Amniotic stem cell (primary cell): ENCODE results near the gene HSPA8.
"Not testable (repeated sequence)": the region's sequence is repeated elsewhere in the genome, so short reads cannot be mapped to it uniquely, and the experiment has no call there.

Experiments
- DNase-seq: peaks from one replicate; lab custom pipeline; 2025; lab: John Stamatoyannopoulos, UW

The HSPA8 gene

DNA sequence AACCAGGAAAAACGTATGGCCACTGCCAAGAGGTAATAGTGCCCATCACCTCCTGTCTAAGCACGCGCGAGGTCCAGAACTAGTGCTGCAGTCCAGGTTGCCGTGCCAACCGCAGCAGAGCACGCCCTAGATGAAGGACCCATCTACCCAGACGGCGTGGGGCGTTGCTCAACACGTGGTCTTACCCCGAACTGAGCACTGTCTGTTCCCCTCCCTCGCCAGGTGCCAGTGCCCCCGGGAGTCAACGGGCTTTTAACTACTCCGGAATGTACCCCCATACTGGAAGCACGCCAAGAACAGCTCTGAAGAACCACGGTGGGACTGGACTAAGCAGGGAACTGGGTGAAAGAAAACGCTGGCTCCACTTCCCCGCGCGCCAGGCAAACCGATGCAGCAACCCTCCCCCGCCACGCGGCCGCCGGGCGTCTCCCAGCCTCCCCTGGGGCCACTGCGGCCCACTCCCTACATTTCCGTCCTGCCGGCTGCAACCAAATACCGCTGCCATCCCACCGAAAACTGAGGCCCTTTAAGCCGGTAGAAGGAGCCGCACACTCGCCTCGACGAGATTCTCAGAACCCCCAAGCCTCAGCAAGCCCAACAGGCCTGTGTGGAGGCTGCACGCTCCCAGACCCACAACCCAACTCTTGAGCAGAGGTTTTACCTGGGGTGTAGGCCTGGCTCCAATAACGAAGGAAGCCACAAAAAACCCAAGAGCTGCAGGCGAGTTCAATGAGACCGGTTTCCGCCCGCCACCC is at the start of gene HSPA8:
TSS of gene HSPA8 (minus strand) at position 734 of the 755 bp plus-strand sequence. CDS start 812 bp downstream, outside the sequence.
- DNase-seq, result peak; percentile 53

DNA sequence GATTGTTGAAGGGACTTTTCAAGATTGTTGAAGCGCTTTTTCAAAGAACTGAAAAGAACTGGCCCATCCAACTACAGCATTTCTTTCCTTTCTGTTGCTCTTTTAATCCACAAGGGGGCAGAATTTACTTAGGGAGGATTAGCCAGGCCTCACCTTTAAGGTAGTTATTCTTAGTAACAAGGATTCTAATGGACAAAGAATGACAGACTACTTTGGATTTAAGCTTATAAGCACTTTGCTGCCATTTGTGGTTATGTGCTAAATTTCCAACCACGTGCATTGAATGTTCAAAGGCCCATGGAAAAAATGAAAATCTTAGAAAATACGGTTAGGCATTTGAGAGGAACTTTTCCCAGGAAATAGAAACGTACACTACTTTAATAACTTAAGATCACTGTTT is 49.5 kb upstream of the HSPA8 start:
- DNase-seq, result no peak

DNA sequence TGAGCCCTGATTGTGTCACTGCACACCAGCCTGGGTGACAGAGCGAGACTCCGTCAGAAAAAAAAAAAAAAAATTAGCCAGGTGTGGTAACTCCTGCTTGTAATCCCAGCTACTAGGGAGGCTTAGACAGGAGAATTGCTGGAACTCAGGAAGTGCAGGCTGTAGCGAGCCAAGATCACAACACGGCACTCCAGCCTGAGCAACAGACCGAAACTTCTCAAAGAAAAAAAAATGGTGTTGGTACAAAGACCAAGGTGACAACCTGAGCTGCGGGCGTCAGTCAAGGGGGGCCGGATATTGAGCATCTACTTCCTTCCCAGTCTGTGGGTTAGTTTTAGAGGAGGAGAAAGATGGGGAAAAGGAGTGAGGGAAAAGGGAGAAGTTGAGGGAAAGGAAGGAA is 48.5 kb upstream of the HSPA8 start:
- no peak for DNase-seq

DNA sequence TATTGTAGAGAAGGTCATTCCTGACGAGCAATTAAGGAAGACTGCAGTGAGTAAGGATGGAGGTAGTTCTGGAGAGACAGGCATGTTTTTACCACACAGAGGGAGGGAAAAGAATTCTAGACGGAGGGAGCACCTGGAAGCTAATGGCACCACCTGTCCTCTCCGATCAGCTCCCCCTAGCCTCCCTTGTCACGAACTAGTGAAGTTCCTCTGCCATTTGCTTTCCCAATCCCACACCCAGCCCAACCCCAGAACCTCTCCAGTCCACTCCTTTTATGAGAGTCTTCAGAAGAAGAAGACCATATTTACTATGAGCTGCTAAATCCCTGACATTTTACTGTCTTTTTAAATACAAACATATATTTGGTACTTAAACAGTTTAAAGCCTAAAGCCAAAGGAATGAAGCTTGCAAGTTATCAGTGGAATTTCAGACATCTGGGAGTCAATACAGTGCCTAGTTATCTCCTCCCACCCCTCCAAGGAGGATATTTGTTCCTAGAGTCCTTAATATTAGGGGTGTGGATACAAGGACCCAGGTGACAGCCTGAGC is 46.1 kb upstream of the HSPA8 start:
- no peak for DNase-seq

DNA sequence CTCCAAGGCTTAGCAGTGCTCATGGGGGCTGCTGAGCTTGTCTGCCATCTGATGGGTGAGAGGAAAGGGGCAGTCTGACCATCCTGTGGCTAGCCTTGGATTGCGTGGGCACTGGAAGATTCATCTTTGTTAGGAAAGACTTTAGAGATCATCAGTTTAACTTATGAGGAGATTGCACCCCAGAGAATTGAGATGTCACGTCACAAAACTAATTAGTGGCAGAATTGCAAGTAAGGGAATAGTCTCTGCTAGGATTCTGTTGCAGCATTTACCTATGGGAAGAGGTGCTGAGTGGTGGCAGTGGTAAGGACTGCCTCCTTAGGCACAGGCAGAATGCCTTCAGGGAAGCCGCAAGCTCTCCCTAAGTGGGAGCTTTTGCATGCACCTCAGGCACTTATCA is 42.8 kb upstream of the HSPA8 start:
- no peak for DNase-seq

DNA sequence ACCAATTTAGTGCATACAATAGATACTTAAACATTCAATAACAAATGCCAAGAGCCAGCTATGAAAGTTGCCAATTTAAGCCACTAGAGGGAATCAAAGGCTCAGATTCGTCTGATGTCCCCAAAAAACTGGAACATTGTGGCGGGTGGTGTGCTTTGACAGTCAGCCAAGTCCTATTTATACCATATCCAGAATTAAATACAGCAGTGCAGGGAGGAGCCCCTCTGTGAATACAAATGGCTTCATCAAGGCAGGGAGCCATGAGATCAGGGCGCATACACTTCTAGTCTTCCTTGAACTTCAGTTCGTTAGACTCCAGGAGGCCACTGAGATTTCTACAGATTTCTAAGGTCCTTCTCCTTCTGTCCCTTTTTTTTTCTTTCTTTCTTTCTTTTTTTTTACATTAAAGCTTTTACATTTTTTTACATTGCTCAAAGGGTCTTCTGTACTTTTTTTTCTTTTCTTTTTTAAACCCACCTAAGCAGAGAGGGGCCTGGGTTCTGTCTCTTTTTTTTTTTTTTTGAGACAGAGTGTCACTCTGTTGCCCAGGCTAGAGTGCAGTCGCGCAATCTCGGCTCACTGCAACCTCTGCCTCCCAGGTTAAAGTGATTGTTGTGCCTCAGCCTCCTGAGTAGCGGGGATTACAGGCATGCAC is 41.5 kb upstream of the HSPA8 start:
- DNase-seq, result peak; percentile 58

DNA sequence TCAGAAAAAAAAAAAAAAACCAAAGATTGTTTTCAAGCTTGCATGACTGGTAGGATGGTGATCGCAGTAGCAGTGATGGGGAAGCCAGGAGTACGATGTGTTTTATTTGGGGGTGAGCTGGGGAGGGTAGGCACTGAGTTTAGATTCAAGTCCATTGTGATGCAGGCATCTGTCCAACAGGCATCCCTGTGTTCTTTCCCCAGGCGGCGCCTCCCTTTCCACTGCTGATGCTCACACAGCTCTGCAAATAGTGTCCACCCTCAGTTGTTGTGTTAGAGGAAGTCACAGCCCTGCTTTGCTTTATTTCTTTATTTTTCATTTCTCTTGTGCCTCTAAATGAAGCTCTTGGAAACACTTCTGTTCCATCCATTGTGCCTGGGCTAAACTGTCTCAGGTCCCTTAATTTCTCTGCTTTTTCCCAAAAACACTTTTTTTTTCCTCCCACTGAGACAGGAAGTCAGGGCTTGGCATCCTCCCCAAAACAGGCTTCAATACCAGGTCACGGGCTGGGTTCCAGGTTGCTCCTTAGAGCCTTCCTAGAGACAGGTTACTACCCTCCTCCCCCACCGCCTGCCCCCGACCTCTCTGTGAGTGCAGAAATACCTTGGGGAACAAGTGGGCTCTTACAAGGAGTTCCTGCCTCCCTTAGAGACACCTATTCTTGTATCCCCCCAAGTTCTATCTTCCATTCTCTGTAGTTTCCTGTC is 38.6 kb upstream of the HSPA8 start:
- no peak for DNase-seq

DNA sequence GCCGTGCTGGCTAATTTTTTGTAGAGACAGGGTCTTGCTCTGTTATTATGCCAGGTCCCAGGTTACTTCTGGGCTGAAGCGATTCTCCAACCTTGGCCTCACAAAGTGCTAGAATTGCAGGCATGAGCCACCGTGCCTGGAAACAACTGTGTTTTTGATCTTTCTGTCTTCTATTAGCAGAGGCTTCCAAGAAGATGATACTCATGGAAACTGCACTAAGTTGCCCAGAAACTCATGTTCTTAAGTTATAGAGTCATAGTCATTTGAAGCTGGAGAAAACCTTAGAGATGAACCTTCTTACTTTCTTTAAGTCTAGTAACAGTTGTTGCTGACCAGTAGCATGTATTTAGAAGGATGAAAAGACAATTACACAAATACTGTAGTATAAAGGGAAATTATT is 37.1 kb upstream of the HSPA8 start:
- no peak for DNase-seq

DNA sequence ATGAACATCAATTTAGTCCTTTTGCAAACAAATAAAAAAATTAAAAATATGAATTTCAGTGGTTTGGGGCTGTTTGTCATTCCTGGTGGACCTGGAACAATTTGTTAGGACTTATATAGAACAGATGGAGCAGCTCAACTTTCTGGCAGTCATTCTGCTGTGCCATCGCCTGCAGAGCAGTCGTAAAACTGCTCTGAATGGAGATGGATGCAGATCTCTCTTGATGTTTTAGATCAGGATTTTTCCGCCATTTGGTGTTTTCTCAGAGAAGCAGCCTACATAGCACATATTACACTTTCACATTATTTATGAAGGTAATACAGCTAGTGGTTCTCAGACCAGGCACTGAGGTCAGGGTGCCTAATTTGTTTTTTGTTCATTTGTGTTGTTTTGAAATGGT is 31.8 kb upstream of the HSPA8 start:
- no peak for DNase-seq

DNA sequence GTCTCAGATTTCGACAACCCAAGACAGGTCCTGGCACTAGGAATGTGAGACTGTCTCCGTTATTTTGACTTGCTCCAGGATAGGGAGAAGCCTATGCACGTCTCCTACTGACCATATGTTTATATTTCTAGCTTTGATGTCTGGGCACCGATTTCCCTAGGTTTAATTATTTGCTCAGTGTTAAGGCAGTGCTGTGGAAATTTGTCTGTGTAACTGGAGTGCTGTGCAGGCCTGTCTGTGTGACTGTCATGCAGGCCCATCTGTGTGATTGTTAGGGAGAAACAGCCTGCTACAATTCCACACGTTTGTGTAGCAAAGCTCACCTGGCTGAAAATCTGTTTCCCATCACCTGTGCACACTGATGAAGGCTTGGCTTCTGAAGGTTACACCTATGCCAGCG is 29.6 kb upstream of the HSPA8 start:
- DNase-seq, result no peak

DNA sequence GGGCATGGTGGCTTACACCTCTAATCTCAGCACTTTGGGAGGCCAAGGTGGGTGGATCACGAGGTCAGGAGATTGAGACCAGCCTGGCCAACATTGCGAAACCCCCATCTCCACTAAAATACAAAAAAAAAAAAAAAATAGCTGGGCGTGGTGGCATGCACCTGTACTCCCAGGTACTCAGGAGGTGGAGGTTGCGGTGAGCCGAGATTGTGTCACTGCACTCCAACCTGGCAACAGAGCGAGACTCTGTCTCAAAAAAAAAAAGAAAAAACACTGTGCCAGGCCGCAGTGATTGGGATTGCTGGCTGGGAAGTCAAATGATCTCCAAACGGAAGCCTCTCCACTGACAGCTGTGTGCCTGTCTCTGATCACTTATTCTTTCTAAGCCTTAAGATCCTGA is 28.2 kb upstream of the HSPA8 start:
- not testable (repeated sequence) for DNase-seq

DNA sequence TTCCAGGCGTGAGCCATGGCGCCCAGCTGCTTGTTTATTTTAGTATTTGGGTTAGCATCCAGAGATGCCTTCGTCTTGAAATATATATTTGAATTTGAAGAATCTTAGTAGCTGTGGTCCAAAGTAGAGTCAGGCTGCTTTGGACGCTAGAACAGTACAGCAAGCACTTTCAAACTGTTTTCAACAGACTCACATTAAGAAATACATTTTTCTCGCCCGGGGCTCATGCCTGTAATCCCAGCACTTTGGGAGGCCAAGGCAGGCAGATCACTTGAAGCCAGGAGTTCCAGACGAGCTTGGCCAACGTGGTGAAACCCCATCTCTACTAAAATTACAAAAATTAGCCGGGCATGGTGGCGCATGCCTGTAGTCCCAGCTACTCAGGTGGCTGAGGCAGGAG is 27.0 kb upstream of the HSPA8 start:
- not testable (repeated sequence) for DNase-seq

DNA sequence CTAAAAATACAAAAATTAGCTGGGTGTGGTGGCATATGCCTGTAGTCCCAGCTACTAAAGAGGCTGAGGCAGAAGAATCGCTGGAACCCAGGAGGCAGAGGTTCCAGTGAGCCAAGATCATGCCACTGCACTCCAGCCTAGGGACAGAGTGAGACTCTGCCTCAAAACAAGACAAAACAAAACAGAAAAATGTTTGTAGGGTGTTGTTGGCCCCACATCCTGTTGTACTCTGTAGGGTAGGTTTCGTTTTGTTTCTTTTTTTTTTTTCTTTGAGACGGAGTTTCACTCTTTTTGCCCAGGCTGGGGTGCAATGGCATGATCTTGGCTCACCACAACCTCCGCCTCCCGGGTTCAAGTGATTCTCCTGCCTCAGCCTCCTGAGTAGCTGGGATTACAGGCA is 25.7 kb upstream of the HSPA8 start:
- not testable (repeated sequence) for DNase-seq

DNA sequence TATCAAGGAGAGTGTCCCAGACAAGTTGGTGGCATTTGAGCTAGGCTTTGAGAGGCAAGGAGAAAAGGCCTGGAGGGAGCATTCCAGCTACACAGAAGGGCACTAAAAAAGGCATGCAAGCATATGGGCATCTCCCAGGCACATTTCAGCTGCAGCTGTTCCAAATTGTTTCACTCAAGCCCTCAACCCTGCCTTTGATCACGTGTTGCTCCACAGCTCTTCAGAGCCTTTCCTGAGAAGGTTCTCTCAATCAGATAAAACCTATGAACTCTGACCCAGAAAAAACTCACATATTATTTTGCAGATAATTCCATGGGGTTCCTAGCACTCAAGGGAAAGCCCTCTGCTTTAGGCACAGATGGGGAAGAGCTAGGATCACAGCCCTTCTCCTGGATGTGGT is 24.4 kb upstream of the HSPA8 start:
- no peak for DNase-seq

DNA sequence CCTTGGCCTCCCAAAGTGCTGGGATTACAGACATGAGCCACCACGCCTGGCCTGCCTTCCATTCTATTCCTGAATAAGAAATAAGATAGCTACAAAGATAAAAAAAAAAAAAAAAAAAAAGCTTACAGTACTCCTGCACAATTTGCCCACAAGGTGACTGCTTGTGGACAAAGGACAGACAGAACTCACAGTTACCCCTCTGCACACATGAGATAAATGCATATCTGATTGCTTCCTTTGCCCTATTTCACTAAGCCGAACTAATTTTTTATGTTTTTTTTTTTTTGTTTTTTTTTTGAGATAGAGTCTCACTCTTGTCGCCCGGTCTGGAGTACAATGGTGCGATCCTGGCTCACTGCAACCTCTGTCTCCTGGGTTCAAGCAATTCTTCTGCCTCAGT is 23.6 kb upstream of the HSPA8 start:
- DNase-seq, result no peak

DNA sequence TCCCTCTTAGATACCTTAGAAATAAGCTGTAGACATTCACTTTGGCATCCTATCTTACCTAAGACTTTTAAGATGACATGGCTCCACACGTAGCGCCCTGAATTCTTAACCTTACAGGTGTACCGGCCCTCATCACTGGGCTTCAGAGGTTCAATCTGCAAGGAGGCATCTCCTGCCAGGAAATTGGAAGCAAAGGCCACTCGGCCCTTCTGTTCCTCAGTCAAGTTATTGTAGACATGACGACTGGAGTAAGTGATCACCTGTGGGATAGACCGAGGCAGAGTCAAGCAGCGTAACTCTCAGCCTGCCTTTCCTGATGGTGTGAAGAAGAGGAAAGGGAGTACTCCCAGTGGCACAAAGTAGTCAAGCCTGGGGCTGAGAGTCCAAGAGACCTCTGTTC is 22.5 kb upstream of the HSPA8 start:
- no peak for DNase-seq

DNA sequence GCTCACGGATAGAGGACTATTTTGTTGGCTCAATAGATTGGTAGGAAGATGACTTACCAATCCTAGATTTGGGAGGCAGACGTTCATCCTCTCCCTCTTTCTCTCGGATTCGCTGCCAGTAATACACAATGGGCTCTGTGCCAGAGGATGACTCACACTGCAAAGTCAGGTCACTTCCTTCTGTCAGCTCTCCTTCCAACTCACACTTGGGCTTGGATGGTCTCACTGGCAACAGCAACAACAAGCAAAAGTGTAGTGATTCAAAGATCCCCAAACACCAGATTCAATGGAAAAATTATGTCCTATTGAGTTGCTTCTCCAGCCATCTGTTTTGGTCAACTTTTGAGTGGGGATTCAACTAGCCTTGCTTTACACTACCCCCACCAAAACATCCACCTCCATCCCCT is 21.7 kb upstream of the HSPA8 start:
- peak; percentile 95 for DNase-seq

DNA sequence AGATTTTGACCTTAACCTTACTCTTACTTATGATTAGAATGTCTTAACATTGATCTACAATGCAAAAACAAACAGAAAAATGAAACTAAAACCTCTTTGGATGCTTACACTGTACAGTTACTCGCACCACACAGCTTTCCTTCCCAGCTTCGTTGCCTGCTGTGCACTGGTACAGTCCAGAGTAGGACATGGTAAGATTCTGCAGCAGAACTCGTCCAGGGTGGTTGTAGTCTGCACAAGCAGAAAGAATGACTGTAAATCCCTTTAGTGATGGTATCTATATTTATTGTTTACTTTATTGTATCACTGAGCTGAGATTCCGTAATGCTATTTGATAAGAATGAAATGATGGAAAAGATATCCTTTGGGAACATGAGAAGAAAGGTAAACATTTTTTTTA is 21.0 kb upstream of the HSPA8 start:
- no peak for DNase-seq

DNA sequence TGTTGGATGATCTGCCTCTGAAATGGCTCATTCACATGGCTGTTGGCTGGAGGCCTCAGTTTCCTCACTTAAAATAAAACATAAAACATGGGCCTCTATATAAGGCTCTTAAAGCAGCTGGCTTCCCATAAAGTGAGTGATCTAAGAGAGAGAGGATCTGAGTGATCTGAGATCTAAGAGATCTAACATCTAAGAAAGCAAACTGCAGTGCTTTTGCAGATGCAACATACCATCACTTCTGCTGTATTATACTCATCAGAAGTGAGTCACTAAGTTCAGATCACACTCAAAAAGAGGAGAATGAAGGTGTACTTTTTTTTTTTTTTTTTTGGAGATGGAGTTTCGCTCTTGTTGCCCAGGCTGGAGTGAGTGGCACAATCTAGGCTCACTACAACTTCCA is 18.1 kb upstream of the HSPA8 start:
- DNase-seq, result no peak

DNA sequence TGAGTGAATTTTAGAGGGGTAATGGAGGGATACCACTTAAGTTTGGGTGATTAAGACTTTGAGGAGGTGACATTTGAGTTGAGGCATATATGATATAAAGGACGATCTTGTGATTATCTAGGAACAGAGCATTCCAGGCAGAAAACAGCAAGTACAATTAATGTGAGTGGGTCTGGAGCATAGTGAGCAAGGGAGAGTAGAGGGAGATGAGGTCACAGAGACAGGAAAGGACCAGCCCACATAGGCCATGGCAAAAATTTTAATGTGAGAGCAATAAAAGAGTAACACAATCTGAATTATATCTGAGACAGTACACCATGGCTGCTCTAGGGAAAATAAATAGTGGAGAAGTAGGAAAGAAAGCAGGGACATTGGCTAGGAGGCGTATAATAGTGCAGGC is 14.5 kb upstream of the HSPA8 start:
- DNase-seq, result no peak

DNA sequence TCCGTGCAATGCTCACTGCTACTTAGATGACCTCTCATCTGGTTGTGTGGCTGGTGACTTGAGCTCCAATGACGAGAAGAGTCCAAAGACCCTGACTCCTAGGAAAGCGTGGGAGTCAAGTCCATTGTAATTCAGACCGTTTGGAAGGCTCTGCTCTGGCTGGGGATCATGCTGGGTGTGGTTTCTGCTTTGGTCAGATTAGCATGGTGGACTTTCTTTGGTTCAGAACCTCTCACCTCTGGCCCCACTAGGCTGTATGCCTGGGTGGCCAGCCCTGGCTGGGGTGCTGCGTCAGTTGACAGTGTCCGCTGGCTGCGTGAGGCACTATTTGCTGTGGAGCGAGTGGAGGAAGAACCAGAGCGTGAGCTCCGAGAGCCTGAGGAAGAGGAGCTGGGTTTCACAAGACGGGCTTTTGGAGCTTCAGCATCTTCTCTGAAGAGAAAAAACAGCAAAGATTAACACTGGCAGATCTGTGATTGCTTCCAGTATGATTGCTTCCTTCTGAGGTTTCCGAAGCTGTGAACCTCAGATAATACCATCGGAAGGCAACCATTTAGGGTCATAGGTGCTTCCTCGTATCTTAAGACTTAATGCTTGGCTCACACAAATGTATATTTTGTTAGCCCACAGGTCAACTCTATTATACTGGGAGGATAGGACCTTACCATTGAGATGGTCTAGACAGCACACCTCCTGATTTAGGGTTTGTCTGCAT is 11.6 kb upstream of the HSPA8 start:
- no peak for DNase-seq

DNA sequence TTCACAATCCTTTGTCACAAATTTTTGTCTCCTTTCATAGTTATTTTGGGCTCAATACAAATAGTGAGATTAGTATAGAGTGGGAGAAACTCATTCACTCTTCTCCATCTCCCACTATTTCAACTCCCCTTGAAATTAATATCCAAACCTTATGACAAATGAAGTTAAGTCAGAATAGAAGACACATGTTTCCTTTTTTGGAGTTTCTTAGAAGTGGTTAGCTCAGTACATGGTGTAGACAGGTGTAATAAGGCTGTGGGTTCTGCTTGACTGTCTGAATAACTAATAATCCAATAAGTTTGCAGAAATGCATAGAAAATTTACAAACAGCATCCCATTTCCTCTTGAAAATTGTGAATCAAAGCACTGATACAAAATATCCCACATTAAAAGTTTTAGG is 10.8 kb upstream of the HSPA8 start:
- DNase-seq, result no peak
